ENCODE data around the gene PEX14. TPM values are rescaled to one million over a fixed set of nuclear protein-coding genes. Genes with fewer than 3 reads are reported as not detected.

Gene PEX14
- total and polyA plus RNA-seq, 5 donors: 17.5 to 24.6 (median 20.8) TPM

GRCh38 chr1:10610901-10611600, 136.3 kb downstream of the PEX14 start:
- no peak for DNase-seq
- Histone ChIP-seq H3K4me3 (ENCODE audit: low read length) (no peak overlapping the region), H3K9me3 (ENCODE audit: control insufficient read depth, low read length) (no peaks in the 10 kb centered on the region), H3K27ac (ENCODE audit: low read length) (no peak overlapping the region), H3K27me3 (ENCODE audit: control insufficient read depth, insufficient read depth) (no peaks in the 10 kb centered on the region), H3K4me1 (ENCODE audit: control insufficient read depth, insufficient read depth, low read length) (no peaks in the 10 kb centered on the region)
- intact Hi-C loops (cut with DNase I): loop anchor here in 1 of 4 donors (5.0 kb wide), 1 partner anchor 74 kb away; no protein-coding TSS in a partner anchor
- ATAC-seq: no peak
- 92% methylated on average over 6 of the region's 6 CpGs for WGBS

GRCh38 chr1:10612436-10613160, 137.8 kb downstream of the PEX14 start:
- Histone ChIP-seq H3K9me3 (ENCODE audit: control insufficient read depth, low read length) (no peaks in the 10 kb centered on the region), H3K4me1 (ENCODE audit: control insufficient read depth, insufficient read depth, low read length) (no peaks in the 10 kb centered on the region), H3K27ac (ENCODE audit: low read length) (peak overlapping the region; percentile 66), H3K4me3 (ENCODE audit: low read length) (no peak overlapping the region), H3K27me3 (ENCODE audit: control insufficient read depth, insufficient read depth) (no peaks in the 10 kb centered on the region)
- intact Hi-C loops (cut with DNase I): loop anchor here in 1 of 4 donors (5.0 kb wide), 1 partner anchor 75 kb away; no protein-coding TSS in a partner anchor
- DNase-seq (peak in 1 of 3 donors; percentile 68), ATAC-seq (peak; percentile 78 to 88)
- 65% methylated on average over 12 of the region's 12 CpGs for WGBS

- 99% methylated on average over 10 of the region's 10 CpGs for WGBS
- ATAC-seq: no peak
- intact Hi-C loops (cut with DNase I): loop anchor here in 1 of 4 donors (5.0 kb wide), 1 partner anchor 76 kb away; no protein-coding TSS in a partner anchor
Measured at GRCh38 chr1:10613340-10613739, 138.6 kb downstream of the PEX14 start.

GRCh38 chr1:10613861-10614260, 139.1 kb downstream of the PEX14 start:
- no peaks in the 10 kb centered on the region for H3K9me3 ChIP-seq (ENCODE audit: control insufficient read depth, low read length)
- no peak overlapping the region for H3K4me3 ChIP-seq (ENCODE audit: low read length)
- no peak for ATAC-seq
- no peak for DNase-seq
- no peaks in the 10 kb centered on the region for H3K27me3 ChIP-seq (ENCODE audit: control insufficient read depth, insufficient read depth)
- intact Hi-C loops (cut with DNase I): loop anchor here in 1 of 4 donors (5.0 kb wide), 1 partner anchor 77 kb away; no protein-coding TSS in a partner anchor
- 94% methylated on average over 8 of the region's 8 CpGs for WGBS
- no peak overlapping the region for H3K27ac ChIP-seq (ENCODE audit: low read length)
- H3K4me1 ChIP-seq (ENCODE audit: control insufficient read depth, insufficient read depth, low read length): no peaks in the 10 kb centered on the region

More at GRCh38 chr1:10613340-10613739, 138.6 kb downstream of the PEX14 start:
- H3K27ac ChIP-seq (ENCODE audit: low read length): peak overlapping the region; percentile 10
- H3K27me3 ChIP-seq (ENCODE audit: control insufficient read depth, insufficient read depth): no peaks in the 10 kb centered on the region
- no peak for DNase-seq
- no peaks in the 10 kb centered on the region for H3K9me3 ChIP-seq (ENCODE audit: control insufficient read depth, low read length)
- no peak overlapping the region for H3K4me3 ChIP-seq (ENCODE audit: low read length)
- no peaks in the 10 kb centered on the region for H3K4me1 ChIP-seq (ENCODE audit: control insufficient read depth, insufficient read depth, low read length)

- 93% methylated on average over 18 of the region's 18 CpGs for WGBS
- intact Hi-C loops (cut with DNase I): loop anchor here in 1 of 4 donors (5.0 kb wide), 1 partner anchor 77 kb away; no protein-coding TSS in a partner anchor
- ATAC-seq (no peak), DNase-seq (no peak)
- no peak overlapping the region for H3K4me3 ChIP-seq (ENCODE audit: low read length)
- H3K9me3 ChIP-seq (ENCODE audit: control insufficient read depth, low read length): no peaks in the 10 kb centered on the region
- H3K27ac ChIP-seq (ENCODE audit: low read length): no peak overlapping the region
- no peaks in the 10 kb centered on the region for H3K27me3 ChIP-seq (ENCODE audit: control insufficient read depth, insufficient read depth)
- no peaks in the 10 kb centered on the region for H3K4me1 ChIP-seq (ENCODE audit: control insufficient read depth, insufficient read depth, low read length)
Measured at GRCh38 chr1:10614377-10615225, 139.9 kb downstream of the PEX14 start.

GRCh38 chr1:10615332-10615731, 140.6 kb downstream of the PEX14 start:
- ATAC-seq (no peak), DNase-seq (no peak)
- no peak overlapping the region for H3K4me3 ChIP-seq (ENCODE audit: low read length)
- H3K4me1 ChIP-seq (ENCODE audit: control insufficient read depth, insufficient read depth, low read length): no peaks in the 10 kb centered on the region
- 87% methylated on average over 13 of the region's 13 CpGs for WGBS
- no peaks in the 10 kb centered on the region for H3K9me3 ChIP-seq (ENCODE audit: control insufficient read depth, low read length)
- intact Hi-C loops (cut with DNase I): no loop called here
- H3K27ac ChIP-seq (ENCODE audit: low read length): no peak overlapping the region
- H3K27me3 ChIP-seq (ENCODE audit: control insufficient read depth, insufficient read depth): no peaks in the 10 kb centered on the region

- ATAC-seq: no peak
- Histone ChIP-seq H3K27me3 (ENCODE audit: control insufficient read depth, insufficient read depth) (no peaks in the 10 kb centered on the region), H3K27ac (ENCODE audit: low read length) (no peak overlapping the region), H3K4me1 (ENCODE audit: control insufficient read depth, insufficient read depth, low read length) (no peaks in the 10 kb centered on the region), H3K4me3 (ENCODE audit: low read length) (no peak overlapping the region), H3K9me3 (ENCODE audit: control insufficient read depth, low read length) (no peaks in the 10 kb centered on the region)
- DNase-seq: no peak
- WGBS: 87% methylated on average over 27 of the region's 27 CpGs
- intact Hi-C loops (cut with DNase I): no loop called here
Measured at GRCh38 chr1:10615932-10616671, 141.4 kb downstream of the PEX14 start.

GRCh38 chr1:10616696-10617095, 141.9 kb downstream of the PEX14 start:
- no peak for DNase-seq
- intact Hi-C loops (cut with DNase I): no loop called here

GRCh38 chr1:10617318-10617717, 142.6 kb downstream of the PEX14 start:
- Histone ChIP-seq H3K4me3 (ENCODE audit: low read length) (no peak overlapping the region), H3K9me3 (ENCODE audit: control insufficient read depth, low read length) (no peaks in the 10 kb centered on the region), H3K27ac (ENCODE audit: low read length) (no peak overlapping the region), H3K4me1 (ENCODE audit: control insufficient read depth, insufficient read depth, low read length) (no peaks in the 10 kb centered on the region), H3K27me3 (ENCODE audit: control insufficient read depth, insufficient read depth) (no peaks in the 10 kb centered on the region)
- no peak for ATAC-seq
- WGBS: 94% methylated on average over 5 of the region's 5 CpGs
- DNase-seq: no peak
- intact Hi-C loops (cut with DNase I): no loop called here

More at GRCh38 chr1:10616696-10617095, 141.9 kb downstream of the PEX14 start:
- no peaks in the 10 kb centered on the region for H3K4me1 ChIP-seq (ENCODE audit: control insufficient read depth, insufficient read depth, low read length)
- H3K27me3 ChIP-seq (ENCODE audit: control insufficient read depth, insufficient read depth): no peaks in the 10 kb centered on the region
- no peak overlapping the region for H3K4me3 ChIP-seq (ENCODE audit: low read length)
- H3K9me3 ChIP-seq (ENCODE audit: control insufficient read depth, low read length): no peaks in the 10 kb centered on the region
- 95% methylated on average over 15 of the region's 15 CpGs for WGBS
- H3K27ac ChIP-seq (ENCODE audit: low read length): no peak overlapping the region
- no peak for ATAC-seq
